WI38 (cell line): ENCODE results near the gene SLX1A.
"Not testable (repeated sequence)": the region's sequence is repeated elsewhere in the genome, so short reads cannot be mapped to it uniquely, and the experiment has no call there.

Source experiments
- H3K4me3 ChIP-seq: 2 replicates; pipeline ENCODE4 v1.5.1; 2011; ENCODE audit warnings: low read depth, mild to moderate bottlenecking, control low read depth, low read length

The SLX1A gene

GRCh38 chr16:30206252-30206651 is 12.6 kb downstream of the SLX1A start:
- peak overlapping the region; percentile 51 for H3K4me3 ChIP-seq

DNA sequence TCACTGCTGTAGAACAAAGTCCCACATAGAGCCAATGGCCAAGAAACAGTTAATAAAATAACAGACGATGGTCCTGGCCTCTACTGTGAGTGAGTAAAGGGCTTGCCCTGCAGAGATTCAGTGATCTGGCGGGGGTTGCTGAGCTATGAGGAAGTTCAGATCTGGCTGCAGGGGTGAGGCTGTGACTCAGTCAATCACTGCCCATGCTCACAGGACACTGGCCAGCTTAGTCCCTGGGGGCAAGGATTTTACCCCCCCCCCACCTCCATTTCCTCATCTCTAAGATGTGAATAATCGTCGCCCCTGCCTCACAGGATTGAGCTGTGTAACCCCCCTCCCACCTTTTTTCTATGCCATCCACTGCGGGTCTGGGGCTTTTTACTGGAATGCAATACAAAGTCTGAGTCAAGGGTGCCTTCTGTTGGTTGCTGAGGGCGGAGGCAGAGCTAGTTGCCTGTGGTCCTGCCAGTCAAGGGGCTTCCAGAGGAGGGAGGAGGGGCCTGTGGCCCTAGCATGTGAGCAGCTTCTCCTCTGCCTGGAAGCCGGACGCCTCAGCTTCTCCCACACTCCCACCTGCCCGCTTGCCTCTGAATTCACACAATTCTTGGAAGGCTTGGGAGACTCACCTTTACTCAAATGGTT is 13.5 kb downstream of the SLX1A start:
- H3K4me3 ChIP-seq, result not testable (repeated sequence)

- H3K4me3 ChIP-seq, result not testable (repeated sequence)
Observed at GRCh38 chr16:30209032-30209431, 15.4 kb downstream of the SLX1A start.

- not testable (repeated sequence) for H3K4me3 ChIP-seq
Observed at GRCh38 chr16:30211414-30211813, 17.7 kb downstream of the SLX1A start.

DNA sequence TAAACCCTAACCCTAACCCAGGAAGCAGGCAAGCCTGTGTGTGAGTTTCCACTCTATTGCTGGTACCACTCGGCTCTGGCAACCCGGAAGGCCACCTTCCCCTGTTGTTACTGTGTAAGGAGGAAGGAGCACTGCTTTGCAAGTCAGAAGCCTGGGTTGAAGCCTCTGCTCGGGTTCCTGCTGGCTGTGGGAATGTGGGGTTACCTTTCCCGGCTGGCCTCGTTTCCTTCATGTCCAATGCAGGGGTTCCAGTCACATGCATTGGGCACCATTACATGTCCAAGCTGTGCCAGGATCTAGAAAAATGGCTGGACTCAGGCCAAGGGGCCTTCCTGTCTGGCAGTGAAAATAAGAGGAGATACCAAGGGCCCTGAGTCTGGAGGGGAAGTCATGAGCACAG is 23.4 kb downstream of the SLX1A start:
- not testable (repeated sequence) for H3K4me3 ChIP-seq
